GM19025 (cell line): ENCODE data around the gene P4HA2.
"Not testable (repeated sequence)": the region's sequence is repeated elsewhere in the genome, so short reads cannot be mapped to it uniquely, and the experiment has no call there.

ENCODE experiments used
- ATAC-seq: cut with Tn5 transposase; IDR thresholded peaks from one replicate; pipeline ENCODE4 v1.9.1; 2021; ENCODE audit warnings: mild to moderate bottlenecking, low read depth, moderate library complexity; ENCODE audit not compliant: unreplicated experiment

P4HA2 gene

DNA sequence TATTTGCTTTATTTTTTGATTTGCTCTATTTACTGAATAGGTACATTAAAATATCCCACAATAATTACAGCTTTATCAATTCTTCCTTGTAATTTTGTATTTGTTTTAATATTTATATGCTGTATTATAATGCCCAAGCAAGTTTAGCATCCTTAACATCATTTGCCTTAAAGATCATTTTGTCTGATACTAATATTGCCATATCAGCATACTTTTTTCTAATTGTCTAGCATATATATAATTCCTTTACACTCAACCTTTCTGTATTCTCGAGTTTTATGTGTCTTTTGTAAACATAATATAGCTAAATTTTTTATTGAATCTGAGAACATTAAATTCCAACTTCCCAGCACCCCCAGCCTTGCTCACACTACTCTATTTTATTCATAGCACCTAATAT lies 64.7 kb downstream of the P4HA2 start:
- ATAC-seq = no peak

DNA sequence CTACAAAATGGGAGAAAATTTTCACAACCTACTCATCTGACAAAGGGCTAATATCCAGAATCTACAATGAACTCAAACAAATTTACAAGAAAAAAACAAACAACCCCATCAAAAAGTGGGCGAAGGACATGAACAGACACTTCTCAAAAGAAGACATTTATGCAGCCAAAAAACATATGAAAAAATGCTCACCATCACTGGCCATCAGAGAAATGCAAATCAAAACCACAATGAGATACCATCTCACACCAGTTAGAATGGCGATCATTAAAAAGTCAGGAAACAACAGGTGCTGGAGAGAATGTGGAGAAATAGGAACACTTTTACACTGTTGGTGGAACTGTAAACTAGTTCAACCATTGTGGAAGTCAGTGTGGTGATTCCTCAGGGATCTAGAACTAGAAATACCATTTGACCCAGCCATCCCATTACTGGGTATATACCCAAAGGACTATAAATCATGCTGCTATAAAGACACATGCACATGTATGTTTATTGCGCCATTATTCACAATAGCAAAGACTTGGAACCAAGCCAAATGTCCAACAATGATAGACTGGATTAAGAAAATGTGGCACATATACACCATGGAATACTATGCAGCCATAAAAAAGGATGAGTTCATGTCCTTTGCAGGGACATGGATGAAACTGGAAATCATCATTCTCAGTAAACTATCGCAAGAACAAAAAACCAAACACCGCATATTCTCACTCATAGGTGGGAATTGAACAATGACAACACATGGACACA lies 65.9 kb downstream of the P4HA2 start:
- not testable (repeated sequence) for ATAC-seq

DNA sequence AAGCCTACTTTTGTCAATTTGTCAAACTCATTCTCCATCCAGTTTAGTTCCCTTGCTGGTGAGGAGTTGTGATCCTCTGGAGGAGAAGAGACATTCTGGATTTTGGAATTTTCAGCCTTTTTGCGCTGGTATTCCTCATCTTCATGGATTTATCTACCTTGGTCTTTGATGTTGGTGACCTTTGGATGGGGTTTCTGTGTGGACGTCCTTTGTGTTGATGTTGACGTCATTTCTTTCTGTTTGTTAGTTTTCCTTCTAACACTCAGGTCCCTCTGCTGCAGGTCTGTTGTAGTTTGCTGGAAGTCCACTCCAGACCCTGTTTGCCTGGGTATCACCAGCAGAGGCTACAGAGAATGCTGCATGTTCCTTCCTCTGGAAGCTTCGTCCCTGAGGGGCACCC lies 71.2 kb downstream of the P4HA2 start:
- ATAC-seq = no peak

DNA sequence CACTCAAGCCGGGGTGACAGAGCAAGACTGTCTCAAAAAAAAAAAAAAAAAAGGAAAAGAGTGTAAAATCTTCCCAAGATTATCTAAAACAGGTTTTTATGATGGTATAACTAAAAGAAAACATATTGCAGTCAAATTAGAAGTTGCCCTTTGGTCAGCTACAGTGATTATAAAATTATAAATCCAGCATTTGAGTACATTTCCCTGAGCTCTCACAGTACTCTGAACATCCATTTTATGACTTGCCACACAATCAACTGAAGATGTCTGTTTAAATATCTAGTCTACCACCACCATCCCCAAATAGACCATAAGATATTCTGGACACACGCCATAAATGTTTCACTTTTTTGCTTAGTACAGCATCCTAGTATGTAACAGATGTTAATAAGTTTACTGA lies 77.1 kb downstream of the P4HA2 start:
- ATAC-seq = no peak

DNA sequence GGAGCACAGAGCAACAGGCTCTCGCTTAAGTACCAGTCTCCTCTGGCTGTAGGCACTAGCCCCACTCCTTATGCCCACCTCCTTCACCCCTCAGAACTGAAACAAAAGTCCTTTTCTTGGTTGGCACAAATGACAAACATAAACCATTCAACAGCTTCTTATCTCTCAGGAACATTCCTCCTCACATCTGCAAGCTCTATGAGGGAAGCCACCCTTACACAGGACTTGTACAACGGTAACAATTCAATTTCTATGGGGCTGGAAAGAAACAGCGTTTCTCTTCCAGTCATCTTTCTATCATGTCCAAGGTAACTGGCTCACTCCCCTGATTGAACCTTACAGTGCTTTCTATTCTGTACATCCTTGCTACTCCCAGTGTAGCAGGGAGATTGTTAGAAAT lies 80.0 kb downstream of the P4HA2 start:
- no peak for ATAC-seq

DNA sequence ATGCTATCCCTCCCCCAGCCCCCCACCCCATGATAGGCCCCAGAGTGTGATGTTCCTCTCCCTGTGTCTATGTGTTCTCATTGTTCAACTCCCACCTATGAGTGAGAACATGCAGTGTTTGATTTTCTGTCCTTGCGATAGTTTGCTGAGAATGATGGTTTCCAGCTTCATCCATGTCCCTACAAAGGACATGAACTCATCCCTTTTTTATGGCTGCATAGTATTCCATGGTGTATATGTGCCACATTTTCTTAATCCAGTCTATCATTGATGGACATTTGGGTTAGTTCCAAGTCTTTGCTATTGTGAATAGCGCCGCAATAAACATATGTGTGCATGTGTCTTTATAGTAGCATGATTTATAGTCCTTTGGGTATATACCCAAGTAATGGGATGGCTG lies 82.3 kb downstream of the P4HA2 start:
- ATAC-seq = not testable (repeated sequence)

DNA sequence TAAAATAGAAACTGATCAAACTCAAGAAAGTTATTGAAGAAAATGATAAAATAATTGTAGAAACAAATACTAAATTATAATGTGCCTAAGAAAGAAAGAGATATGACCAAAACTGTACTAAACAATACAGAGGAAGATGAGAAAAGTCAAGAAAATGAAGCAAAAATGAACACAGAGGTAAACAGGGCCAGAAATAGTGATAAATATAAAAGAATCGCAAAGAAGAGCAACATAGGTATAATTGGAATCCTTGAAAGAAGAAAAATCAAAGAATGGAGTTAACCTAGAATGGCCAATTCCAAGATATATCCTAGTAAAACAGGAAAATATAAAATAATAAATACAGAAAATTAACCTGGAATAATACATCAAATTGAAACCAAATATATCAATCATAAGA lies 84.5 kb downstream of the P4HA2 start:
- ATAC-seq = no peak

DNA sequence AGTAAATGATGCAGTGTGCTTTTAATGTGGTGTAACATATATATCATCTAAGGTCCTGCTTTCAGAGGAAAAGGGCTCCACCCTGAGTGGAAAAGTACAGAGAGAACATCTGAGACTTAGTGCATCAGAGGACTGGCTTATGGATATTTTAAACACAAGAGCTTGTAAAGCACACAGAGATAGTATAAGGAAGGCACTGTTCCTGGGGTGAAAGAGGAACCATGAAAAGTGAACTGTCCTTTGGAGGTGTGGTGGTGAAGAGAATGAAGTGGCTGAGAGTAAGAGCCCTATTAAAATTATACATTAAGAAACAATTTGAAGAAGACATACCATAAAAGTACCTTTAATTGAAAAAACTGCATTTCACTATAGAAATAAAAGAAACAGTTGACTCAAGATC lies 85.2 kb downstream of the P4HA2 start:
- no peak for ATAC-seq
